WTC11 (cell line): Measurements from ENCODE around the gene KRTAP4-2. TPM values are rescaled to one million over a fixed set of nuclear protein-coding genes. Genes with fewer than 3 reads are reported as not detected.

Experiments
- ATAC-seq: fragments of 200-7000 bp; cut with Tn5 transposase; 2 replicates; pipeline ENCODE4 v1.10.0; 2021; ENCODE audit warnings: mild to moderate bottlenecking, moderate library complexity
- CTCF ChIA-PET: fragments of 300-600 bp; sonication (Branson Sonifier 250); formaldehyde crosslinking; loops from one replicate; lab custom pipeline; 2021; ENCODE audit warnings: antibody characterized with exemption; lab: Charles Lee
- POLR2A ChIA-PET: fragments of 350-600 bp; sonication (Branson Sonifier 250); formaldehyde crosslinking; loops from one replicate; lab custom pipeline; 2021; ENCODE audit warnings: antibody characterized with exemption; lab: Charles Lee
- DNase-seq: peaks from one replicate; pipeline ENCODE4 v3.0.0; 2021; ENCODE audit warnings: low spot score
- H3K27ac Mint-ChIP-seq: 2 replicates; pipeline ENCODE4 v1.8.0; 2021; ENCODE audit warnings: mixed read lengths
- H3K27me3 Mint-ChIP-seq: 2 replicates; pipeline ENCODE4 v1.8.0; 2021; ENCODE audit warnings: low read depth, mild to moderate bottlenecking, moderate library complexity, mixed read lengths
- H3K36me3 Mint-ChIP-seq: 2 replicates; pipeline ENCODE4 v1.8.0; 2021; ENCODE audit warnings: mixed read lengths
- H3K4me1 Mint-ChIP-seq: 2 replicates; pipeline ENCODE4 v1.8.0; 2022; ENCODE audit warnings: mixed read lengths
- H3K4me3 Mint-ChIP-seq: 2 replicates; pipeline ENCODE4 v1.8.0; 2021; ENCODE audit warnings: mild to moderate bottlenecking, moderate library complexity, mixed read lengths
- H3K9me3 Mint-ChIP-seq: 2 replicates; pipeline ENCODE4 v1.8.0; 2021; ENCODE audit warnings: mixed read lengths
- ATF1 ChIP-seq: sonication (generic); formaldehyde crosslinking; IDR thresholded peaks from 2 replicates; pipeline ENCODE4 v1.8.1; 2023; ENCODE audit warnings: mild to moderate bottlenecking, moderate library complexity, missing genetic modification reagents
- CREB1 ChIP-seq: sonication (generic); formaldehyde crosslinking; IDR thresholded peaks from 2 replicates; pipeline ENCODE4 v1.8.0; 2023; ENCODE audit warnings: mild to moderate bottlenecking, missing genetic modification reagents
- ELF4 ChIP-seq: sonication (generic); formaldehyde crosslinking; IDR thresholded peaks from 2 replicates; pipeline ENCODE4 v1.8.1; 2022; ENCODE audit warnings: low read depth, mild to moderate bottlenecking, moderate library complexity, missing genetic modification reagents
- EMX1 ChIP-seq: fragments of 250-450 bp; sonication (Bioruptor Pico); IDR thresholded peaks from 2 replicates; pipeline ENCODE4 v1.8.0; 2021; ENCODE audit warnings: mild to moderate bottlenecking
- FOXP1 ChIP-seq: sonication (generic); formaldehyde crosslinking; IDR thresholded peaks from 2 replicates; pipeline ENCODE4 v1.8.0; 2022; ENCODE audit warnings: missing genetic modification reagents, mild to moderate bottlenecking, moderate library complexity, borderline replicate concordance
- IRF2 ChIP-seq: sonication (generic); formaldehyde crosslinking; IDR thresholded peaks from 2 replicates; pipeline ENCODE4 v1.8.0; 2022; ENCODE audit warnings: low read depth, missing genetic modification reagents, borderline replicate concordance
- KAT7 ChIP-seq: sonication (generic); formaldehyde crosslinking; IDR thresholded peaks from 2 replicates; pipeline ENCODE4 v1.8.1; 2023; ENCODE audit warnings: missing genetic modification reagents, mild to moderate bottlenecking, borderline replicate concordance
- NR1H2 ChIP-seq: sonication (generic); formaldehyde crosslinking; IDR thresholded peaks from 2 replicates; pipeline ENCODE4 v1.9.0; 2021; ENCODE audit warnings: mild to moderate bottlenecking, moderate library complexity, missing genetic modification reagents
- SMAD3 ChIP-seq: sonication (generic); formaldehyde crosslinking; IDR thresholded peaks from 2 replicates; pipeline ENCODE4 v1.8.0; 2022; ENCODE audit warnings: missing genetic modification reagents, mild to moderate bottlenecking, borderline replicate concordance
- SMAD4 ChIP-seq: sonication (generic); formaldehyde crosslinking; IDR thresholded peaks from 2 replicates; pipeline ENCODE4 v1.8.0; 2022; ENCODE audit warnings: mild to moderate bottlenecking, missing genetic modification reagents
- SP1 ChIP-seq: sonication (generic); formaldehyde crosslinking; conservative IDR thresholded peaks from 2 replicates; pipeline ENCODE4 v1.8.1; 2022; ENCODE audit warnings: missing genetic modification reagents
- TP53 ChIP-seq: sonication (generic); formaldehyde crosslinking; IDR thresholded peaks from 2 replicates; pipeline ENCODE4 v1.8.1; 2023; ENCODE audit warnings: mild to moderate bottlenecking, missing genetic modification reagents
- ZNF121 ChIP-seq: sonication (generic); formaldehyde crosslinking; IDR thresholded peaks from 2 replicates; pipeline ENCODE4 v1.8.0; 2023; ENCODE audit warnings: missing genetic modification reagents
- ZNF423 ChIP-seq: fragments of 250-450 bp; sonication (Bioruptor Pico); IDR thresholded peaks from 2 replicates; pipeline ENCODE4 v2.1.2; 2022; ENCODE audit warnings: mild to moderate bottlenecking, moderate library complexity
- total RNA-seq: library from RNA; stranded (reverse); gene quantifications from 3 replicates; pipeline ENCODE4 v1.2.3, GENCODE V29; 2021
- TF ChIP-seq, protein P1 (sequence below): sonication (generic); formaldehyde crosslinking; conservative IDR thresholded peaks from 2 replicates; pipeline ENCODE4 v1.8.1; 2022; ENCODE audit warnings: mild to moderate bottlenecking, missing genetic modification reagents
- TF ChIP-seq, protein P2 (sequence below): fragments of 250-450 bp; sonication (Bioruptor Pico); IDR thresholded peaks from 2 replicates; pipeline ENCODE4 v1.8.0; 2021; ENCODE audit warnings: mild to moderate bottlenecking
- TF ChIP-seq, protein P3 (sequence below): sonication (generic); formaldehyde crosslinking; IDR thresholded peaks from 2 replicates; pipeline ENCODE4 v1.8.0; 2023; ENCODE audit warnings: missing genetic modification reagents, mild to moderate bottlenecking, borderline replicate concordance

KRTAP4-2 gene
- total RNA-seq, 1 experiment from 2014 or later = not detected

DNA sequence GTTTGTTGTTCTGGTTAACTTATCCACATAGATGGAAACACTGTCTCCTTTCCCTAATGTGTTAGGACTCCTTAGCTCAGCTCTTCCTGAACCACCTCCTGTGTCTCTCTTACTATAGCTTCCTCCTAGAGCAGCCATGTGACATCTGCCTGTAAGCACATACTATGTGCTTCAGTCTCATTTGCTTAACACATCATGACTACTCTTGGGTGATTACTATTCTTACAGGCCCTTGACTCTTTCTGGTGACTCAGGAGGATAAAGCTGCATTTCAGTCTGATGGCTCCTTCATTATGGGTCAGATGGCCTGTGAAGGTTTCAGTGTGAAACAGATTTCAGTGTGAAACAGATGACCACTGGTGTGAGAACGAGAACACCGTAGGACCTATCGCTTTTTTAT, 320 bp upstream of the KRTAP4-2 start:
- ATAC-seq (no peak), DNase-seq (no peak)
- H3K4me1 Mint-ChIP-seq = no peaks in the 10 kb centered on the region
- H3K36me3 Mint-ChIP-seq = no peaks in the 10 kb centered on the region
- CTCF ChIA-PET = interaction anchor here (1.5 kb wide), 1 partner anchor 315 kb away, joined by 3 read pairs; no protein-coding TSS in a partner anchor
- no peak overlapping the region for H3K27ac Mint-ChIP-seq
- H3K27me3 Mint-ChIP-seq = no peaks in the 10 kb centered on the region; the same call in 1 of the 2 replicates
- TF ChIP-seq ATF1 (CRISPR knock-in tag) (no peak), ZNF423 (CRISPR knock-in tag) (no peak), CREB1 (CRISPR knock-in tag) (no peak), ELF4 (no peak), ZNF121 (CRISPR knock-in tag) (no peak), KAT7 (CRISPR knock-in tag) (no peak), SP1 (CRISPR knock-in tag) (no peak)
- POLR2A ChIA-PET = no interaction called here
- H3K4me3 Mint-ChIP-seq = no peak overlapping the region
- H3K9me3 Mint-ChIP-seq = no peaks in the 10 kb centered on the region

DNA sequence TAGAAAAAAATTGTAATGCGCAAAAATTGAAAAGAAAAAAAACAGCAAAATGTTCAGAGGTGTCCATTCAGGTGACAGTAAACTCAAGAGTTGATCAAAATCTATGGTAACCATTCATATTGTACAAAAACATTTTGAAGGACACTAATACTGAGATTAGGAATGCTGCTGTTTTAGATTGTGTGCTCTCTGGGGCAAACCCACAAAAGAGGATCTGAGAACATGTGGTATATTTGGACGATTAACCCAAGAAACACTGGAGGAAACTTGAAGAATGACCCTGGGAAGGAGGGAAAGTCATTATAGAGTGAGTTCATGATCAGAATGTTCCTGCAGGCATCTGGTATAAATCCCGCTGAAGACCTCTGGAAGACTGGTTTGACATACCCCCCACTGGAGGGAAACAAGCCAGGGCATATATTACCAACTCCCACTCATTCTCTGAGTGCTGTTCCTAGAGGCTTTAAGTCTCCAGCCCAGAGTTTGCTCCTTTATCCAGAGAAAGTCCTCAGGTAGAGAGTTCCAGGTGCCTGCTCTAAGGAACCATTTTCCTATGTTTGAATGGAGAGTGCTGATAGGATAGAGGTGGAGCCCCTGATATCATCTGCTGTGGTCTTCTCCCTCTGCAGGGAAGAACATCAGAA, 1.2 kb downstream of the KRTAP4-2 start:
- Mint-ChIP-seq H3K27me3 (no peaks in the 10 kb centered on the region; the same call in 1 of the 2 replicates), H3K4me3 (no peak overlapping the region), H3K4me1 (no peaks in the 10 kb centered on the region), H3K36me3 (no peaks in the 10 kb centered on the region), H3K27ac (no peak overlapping the region), H3K9me3 (no peaks in the 10 kb centered on the region)
- no peak for ATAC-seq
- DNase-seq = no peak
- CTCF ChIA-PET = interaction anchor here (1.3 kb wide), 1 partner anchor 146 kb away, joined by 6 read pairs; no protein-coding TSS in a partner anchor
- POLR2A ChIA-PET = no interaction called here
- TF ChIP-seq, protein P1, sequence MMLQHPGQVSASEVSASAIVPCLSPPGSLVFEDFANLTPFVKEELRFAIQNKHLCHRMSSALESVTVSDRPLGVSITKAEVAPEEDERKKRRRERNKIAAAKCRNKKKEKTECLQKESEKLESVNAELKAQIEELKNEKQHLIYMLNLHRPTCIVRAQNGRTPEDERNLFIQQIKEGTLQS (CRISPR knock-in tag) = no peak
- TF ChIP-seq TP53 (CRISPR knock-in tag) (no peak), EMX1 (CRISPR knock-in tag) (no peak), IRF2 (CRISPR knock-in tag) (no peak), SP1 (CRISPR knock-in tag) (no peak)
- TF ChIP-seq, protein P2, sequence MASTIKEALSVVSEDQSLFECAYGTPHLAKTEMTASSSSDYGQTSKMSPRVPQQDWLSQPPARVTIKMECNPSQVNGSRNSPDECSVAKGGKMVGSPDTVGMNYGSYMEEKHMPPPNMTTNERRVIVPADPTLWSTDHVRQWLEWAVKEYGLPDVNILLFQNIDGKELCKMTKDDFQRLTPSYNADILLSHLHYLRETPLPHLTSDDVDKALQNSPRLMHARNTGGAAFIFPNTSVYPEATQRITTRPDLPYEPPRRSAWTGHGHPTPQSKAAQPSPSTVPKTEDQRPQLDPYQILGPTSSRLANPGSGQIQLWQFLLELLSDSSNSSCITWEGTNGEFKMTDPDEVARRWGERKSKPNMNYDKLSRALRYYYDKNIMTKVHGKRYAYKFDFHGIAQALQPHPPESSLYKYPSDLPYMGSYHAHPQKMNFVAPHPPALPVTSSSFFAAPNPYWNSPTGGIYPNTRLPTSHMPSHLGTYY = no peak

DNA sequence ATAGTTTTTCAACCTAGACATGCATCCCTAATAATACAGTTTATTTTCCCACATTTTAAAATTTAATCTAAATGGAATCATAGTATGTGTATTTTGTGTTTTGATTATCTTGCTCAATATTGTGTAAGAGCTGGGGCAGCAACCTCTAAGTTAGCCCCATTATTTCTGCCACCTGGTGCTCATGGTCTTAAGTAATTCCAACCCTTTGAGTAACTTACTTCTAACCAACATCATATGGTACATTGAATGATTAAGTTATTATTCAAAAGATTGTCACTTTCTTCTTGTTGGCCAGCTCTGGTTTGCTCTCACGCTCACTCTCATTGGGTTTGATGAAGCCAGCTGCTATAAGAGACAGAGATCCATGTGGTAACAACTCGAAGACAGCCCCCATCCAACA, 6.1 kb downstream of the KRTAP4-2 start:
- CTCF ChIA-PET = no interaction called here
- DNase-seq = no peak
- H3K9me3 Mint-ChIP-seq = no peaks in the 10 kb centered on the region

More for the DNA sequence above, 6.1 kb downstream of the KRTAP4-2 start:
- POLR2A ChIA-PET = no interaction called here
- TF ChIP-seq, protein P3, sequence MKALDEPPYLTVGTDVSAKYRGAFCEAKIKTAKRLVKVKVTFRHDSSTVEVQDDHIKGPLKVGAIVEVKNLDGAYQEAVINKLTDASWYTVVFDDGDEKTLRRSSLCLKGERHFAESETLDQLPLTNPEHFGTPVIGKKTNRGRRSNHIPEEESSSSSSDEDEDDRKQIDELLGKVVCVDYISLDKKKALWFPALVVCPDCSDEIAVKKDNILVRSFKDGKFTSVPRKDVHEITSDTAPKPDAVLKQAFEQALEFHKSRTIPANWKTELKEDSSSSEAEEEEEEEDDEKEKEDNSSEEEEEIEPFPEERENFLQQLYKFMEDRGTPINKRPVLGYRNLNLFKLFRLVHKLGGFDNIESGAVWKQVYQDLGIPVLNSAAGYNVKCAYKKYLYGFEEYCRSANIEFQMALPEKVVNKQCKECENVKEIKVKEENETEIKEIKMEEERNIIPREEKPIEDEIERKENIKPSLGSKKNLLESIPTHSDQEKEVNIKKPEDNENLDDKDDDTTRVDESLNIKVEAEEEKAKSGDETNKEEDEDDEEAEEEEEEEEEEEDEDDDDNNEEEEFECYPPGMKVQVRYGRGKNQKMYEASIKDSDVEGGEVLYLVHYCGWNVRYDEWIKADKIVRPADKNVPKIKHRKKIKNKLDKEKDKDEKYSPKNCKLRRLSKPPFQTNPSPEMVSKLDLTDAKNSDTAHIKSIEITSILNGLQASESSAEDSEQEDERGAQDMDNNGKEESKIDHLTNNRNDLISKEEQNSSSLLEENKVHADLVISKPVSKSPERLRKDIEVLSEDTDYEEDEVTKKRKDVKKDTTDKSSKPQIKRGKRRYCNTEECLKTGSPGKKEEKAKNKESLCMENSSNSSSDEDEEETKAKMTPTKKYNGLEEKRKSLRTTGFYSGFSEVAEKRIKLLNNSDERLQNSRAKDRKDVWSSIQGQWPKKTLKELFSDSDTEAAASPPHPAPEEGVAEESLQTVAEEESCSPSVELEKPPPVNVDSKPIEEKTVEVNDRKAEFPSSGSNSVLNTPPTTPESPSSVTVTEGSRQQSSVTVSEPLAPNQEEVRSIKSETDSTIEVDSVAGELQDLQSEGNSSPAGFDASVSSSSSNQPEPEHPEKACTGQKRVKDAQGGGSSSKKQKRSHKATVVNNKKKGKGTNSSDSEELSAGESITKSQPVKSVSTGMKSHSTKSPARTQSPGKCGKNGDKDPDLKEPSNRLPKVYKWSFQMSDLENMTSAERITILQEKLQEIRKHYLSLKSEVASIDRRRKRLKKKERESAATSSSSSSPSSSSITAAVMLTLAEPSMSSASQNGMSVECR (CRISPR knock-in tag) = no peak
- TF ChIP-seq IRF2 (CRISPR knock-in tag) (no peak), SMAD3 (CRISPR knock-in tag) (no peak), SMAD4 (CRISPR knock-in tag) (no peak), NR1H2 (CRISPR knock-in tag) (no peak), FOXP1 (no peak)
- Mint-ChIP-seq H3K27ac (no peak overlapping the region), H3K36me3 (no peaks in the 10 kb centered on the region), H3K27me3 (no peaks in the 10 kb centered on the region), H3K4me3 (no peak overlapping the region), H3K4me1 (no peaks in the 10 kb centered on the region; the same call in none of the 2 replicates)
- no peak for ATAC-seq
